Astrocyte (in vitro differentiated cells and primary cell): ENCODE data around the gene TULP3. TPM values are rescaled to one million over a fixed set of nuclear protein-coding genes. Genes with fewer than 3 reads are reported as not detected.
A peak's percentile ranks its signal among the peaks of the same experiment; 100 is the strongest.

Experiments
- DNase-seq: peaks from one replicate; pipeline ENCODE4 v3.0.0-alpha.2; 2010; ENCODE audit warnings: low read depth
- FAIRE-seq: peaks from 2 replicates; lab custom pipeline; 2011; peaks lifted over from hg19 to GRCh38; lab: Jason Lieb, UNC
- H2AFZ ChIP-seq: 2 replicates; pipeline ENCODE4 v1.6.0; 2012; ENCODE audit warnings: low read depth, low read length, inconsistent platforms
- H3K27ac ChIP-seq: 2 replicates; pipeline ENCODE4 v1.5.1; 2011; ENCODE audit warnings: low read depth, low read length, inconsistent platforms
- H3K27me3 ChIP-seq: 2 replicates; pipeline ENCODE4 v1.6.0; 2011; ENCODE audit warnings: low read length, inconsistent platforms; ENCODE audit not compliant: insufficient read depth
- H3K36me3 ChIP-seq: 2 replicates; pipeline ENCODE4 v1.5.1; 2011; ENCODE audit warnings: low read length, inconsistent platforms; ENCODE audit not compliant: insufficient read depth
- H3K4me1 ChIP-seq: 2 replicates; pipeline ENCODE4 v1.5.1; 2011; ENCODE audit warnings: low read length, inconsistent platforms; ENCODE audit not compliant: insufficient read depth
- H3K4me2 ChIP-seq: 2 replicates; pipeline ENCODE4 v1.6.0; 2012; ENCODE audit warnings: low read length, inconsistent platforms
- H3K4me3 ChIP-seq: 2 replicates; pipeline ENCODE4 v1.5.1; 2011; ENCODE audit warnings: low read depth, mild to moderate bottlenecking, low read length, inconsistent platforms; ENCODE audit not compliant: insufficient read depth
- H3K79me2 ChIP-seq: 2 replicates; pipeline ENCODE4 v1.6.0; 2012; ENCODE audit warnings: mild to moderate bottlenecking, low read length, inconsistent platforms; ENCODE audit not compliant: insufficient read depth
- H3K9ac ChIP-seq: 2 replicates; pipeline ENCODE4 v1.6.0; 2012; ENCODE audit warnings: mild to moderate bottlenecking, low read length, inconsistent platforms
- H3K9me3 ChIP-seq: 2 replicates; pipeline ENCODE4 v1.5.1; 2012; ENCODE audit warnings: low read depth, mild to moderate bottlenecking, low read length, inconsistent platforms; ENCODE audit not compliant: insufficient read depth
- H4K20me1 ChIP-seq: 2 replicates; pipeline ENCODE4 v1.6.0; 2012; ENCODE audit warnings: low read length, inconsistent platforms; ENCODE audit not compliant: insufficient read depth
- H3K27ac Mint-ChIP-seq: one replicate; pipeline ENCODE4 v1.8.0; 2021; ENCODE audit warnings: mild to moderate bottlenecking, mixed read lengths; ENCODE audit not compliant: unreplicated experiment
- H3K27me3 Mint-ChIP-seq: one replicate; pipeline ENCODE4 v1.8.0; 2021; ENCODE audit warnings: low read depth, mixed read lengths; ENCODE audit not compliant: unreplicated experiment
- H3K36me3 Mint-ChIP-seq: one replicate; pipeline ENCODE4 v1.8.0; 2021; ENCODE audit warnings: low read depth, mixed read lengths; ENCODE audit not compliant: unreplicated experiment
- H3K4me1 Mint-ChIP-seq: one replicate; pipeline ENCODE4 v1.8.0; 2021; ENCODE audit warnings: low read depth, mixed read lengths; ENCODE audit not compliant: unreplicated experiment
- H3K4me3 Mint-ChIP-seq: one replicate; pipeline ENCODE4 v1.8.0; 2021; ENCODE audit warnings: mild to moderate bottlenecking, moderate library complexity, mixed read lengths; ENCODE audit not compliant: unreplicated experiment
- H3K9me3 Mint-ChIP-seq: one replicate; pipeline ENCODE4 v1.8.0; 2021; ENCODE audit warnings: mild to moderate bottlenecking, mixed read lengths; ENCODE audit not compliant: unreplicated experiment
- CTCF ChIP-seq: IDR thresholded peaks from 2 replicates; pipeline ENCODE4 v1.5.1; 2011; ENCODE audit warnings: low read depth, mild to moderate bottlenecking, inconsistent platforms, low read length, moderate library complexity; ENCODE audit not compliant: insufficient read depth
- EZH2 ChIP-seq: IDR thresholded peaks from 2 replicates; pipeline ENCODE4 v1.6.1; 2012; ENCODE audit warnings: mild to moderate bottlenecking, low read length, inconsistent platforms; ENCODE audit not compliant: insufficient read depth
- total RNA-seq: library from RNA; stranded (reverse); gene quantifications from 2 replicates; pipeline ENCODE4 v1.2.1, GENCODE V29; 2021

TULP3 gene
- total RNA-seq, 1 donor from 2014 or later: 23.6 TPM

- no peaks in the 10 kb centered on the region for H3K9me3 ChIP-seq
- DNase-seq (no peak), FAIRE-seq (no peak)
- H3K27ac ChIP-seq: no peak overlapping the region
- Mint-ChIP-seq H3K4me3 (no peak overlapping the region), H3K27me3 (no peaks in the 10 kb centered on the region), H3K4me1 (no peaks in the 10 kb centered on the region), H3K9me3 (no peaks in the 10 kb centered on the region), H3K27ac (no peak overlapping the region), H3K36me3 (peaks cover 21% of the 10 kb centered on the region)
- no peak overlapping the region for H3K4me3 ChIP-seq
- no peaks in the 10 kb centered on the region for H4K20me1 ChIP-seq
- H3K79me2 ChIP-seq: no peaks in the 10 kb centered on the region
- H3K4me2 ChIP-seq: no peak overlapping the region
- H3K27me3 ChIP-seq: no peaks in the 10 kb centered on the region
- no peaks in the 10 kb centered on the region for H3K4me1 ChIP-seq
- peaks cover 37% of the 10 kb centered on the region for H3K36me3 ChIP-seq
- H3K9ac ChIP-seq: no peak overlapping the region
- TF ChIP-seq CTCF (no peak), EZH2 (no peak)
- no peak overlapping the region for H2AFZ ChIP-seq
Observed at GRCh38 chr12:2939191-2939590, 48.5 kb downstream of the TULP3 start.

- no peak overlapping the region for H3K4me3 Mint-ChIP-seq
- no peaks in the 10 kb centered on the region for H3K27me3 Mint-ChIP-seq
- H3K4me1 Mint-ChIP-seq: no peaks in the 10 kb centered on the region
- Histone ChIP-seq H3K36me3 (peaks cover 28% of the 10 kb centered on the region), H3K4me2 (no peak overlapping the region), H3K4me3 (no peak overlapping the region), H3K9me3 (no peaks in the 10 kb centered on the region), H3K79me2 (no peaks in the 10 kb centered on the region), H3K9ac (no peak overlapping the region), H3K27ac (no peak overlapping the region), H2AFZ (no peak overlapping the region), H3K4me1 (no peaks in the 10 kb centered on the region), H3K27me3 (no peaks in the 10 kb centered on the region), H4K20me1 (no peaks in the 10 kb centered on the region)
- FAIRE-seq: no peak
- peaks cover 15% of the 10 kb centered on the region for H3K36me3 Mint-ChIP-seq
- DNase-seq: no peak
- no peaks in the 10 kb centered on the region for H3K9me3 Mint-ChIP-seq
- no peak overlapping the region for H3K27ac Mint-ChIP-seq
- TF ChIP-seq CTCF (no peak), EZH2 (no peak)
Observed at GRCh38 chr12:2940564-2940963, 49.9 kb downstream of the TULP3 start.

GRCh38 chr12:2941524-2941923, 50.8 kb downstream of the TULP3 start:
- FAIRE-seq: no peak
- H4K20me1 ChIP-seq: no peaks in the 10 kb centered on the region

More at GRCh38 chr12:2941524-2941923, 50.8 kb downstream of the TULP3 start:
- Mint-ChIP-seq H3K4me3 (peak overlapping the region; percentile 27), H3K27ac (no peak overlapping the region), H3K9me3 (no peaks in the 10 kb centered on the region), H3K4me1 (no peaks in the 10 kb centered on the region), H3K36me3 (peaks cover 15% of the 10 kb centered on the region), H3K27me3 (no peaks in the 10 kb centered on the region)
- H3K79me2 ChIP-seq: no peaks in the 10 kb centered on the region
- H3K27ac ChIP-seq: no peak overlapping the region
- peaks cover 24% of the 10 kb centered on the region for H3K36me3 ChIP-seq
- H3K9me3 ChIP-seq: no peaks in the 10 kb centered on the region
- H3K9ac ChIP-seq: no peak overlapping the region
- H3K27me3 ChIP-seq: no peaks in the 10 kb centered on the region
- TF ChIP-seq CTCF (no peak), EZH2 (no peak)
- H3K4me1 ChIP-seq: no peaks in the 10 kb centered on the region
- no peak overlapping the region for H2AFZ ChIP-seq
- H3K4me2 ChIP-seq: no peak overlapping the region
- no peak overlapping the region for H3K4me3 ChIP-seq
- no peak for DNase-seq
